Mesothelial cell of epicardium (in vitro differentiated cells): ENCODE measurements around the gene RABL6. TPM values are rescaled to one million over a fixed set of nuclear protein-coding genes. Genes with fewer than 3 reads are reported as not detected.
A peak's percentile ranks its signal among the peaks of the same experiment; 100 is the strongest.
"Not testable (repeated sequence)": the region's sequence is repeated elsewhere in the genome, so short reads cannot be mapped to it uniquely, and the experiment has no call there.

Experiments
- DNase-seq, 2 experiments: peaks; one replicate each; pipeline ENCODE4 v3.0.0; 2021; ENCODE audit warnings: low spot score in 2 of 2; ENCODE audit not compliant: unreplicated experiment in 2 of 2
- H3K27ac Mint-ChIP-seq: 2 replicates; pipeline ENCODE4 v1.8.0; 2021; ENCODE audit warnings: mixed read lengths
- H3K27me3 Mint-ChIP-seq: 2 replicates; pipeline ENCODE4 v1.8.0; 2021; ENCODE audit warnings: low read depth, mixed read lengths
- H3K36me3 Mint-ChIP-seq: 2 replicates; pipeline ENCODE4 v1.8.0; 2021; ENCODE audit warnings: mixed read lengths
- H3K4me1 Mint-ChIP-seq: 2 replicates; pipeline ENCODE4 v1.8.0; 2021; ENCODE audit warnings: mixed read lengths
- H3K4me3 Mint-ChIP-seq: 2 replicates; pipeline ENCODE4 v1.8.0; 2021; ENCODE audit warnings: mild to moderate bottlenecking, moderate library complexity, mixed read lengths
- H3K9me3 Mint-ChIP-seq: 2 replicates; pipeline ENCODE4 v1.8.0; 2021; ENCODE audit warnings: mixed read lengths
- total RNA-seq: library from RNA; stranded (reverse); gene quantifications from 3 replicates; pipeline ENCODE4 v1.2.1, GENCODE V29; 2021
- TF ChIP-seq, protein P1 (sequence below): fragments of 200-600 bp; sonication (generic); IDR thresholded peaks from one replicate; pipeline ENCODE4 v1.5.0; 2021; ENCODE audit warnings: antibody characterized with exemption; ENCODE audit not compliant: unreplicated experiment

The RABL6 gene
- total RNA-seq, 1 donor from 2014 or later = 124 TPM

GRCh38 chr9:136793086-136793946, 14.4 kb upstream of the RABL6 start:
- Mint-ChIP-seq H3K4me1 (peaks cover 67% of the 10 kb centered on the region), H3K4me3 (peak overlapping the region; percentile 47), H3K27me3 (no peaks in the 10 kb centered on the region), H3K27ac (peak overlapping the region; percentile 69), H3K9me3 (no peaks in the 10 kb centered on the region), H3K36me3 (peaks cover 6% of the 10 kb centered on the region)
- no peak for DNase-seq
- TF ChIP-seq, protein P1, sequence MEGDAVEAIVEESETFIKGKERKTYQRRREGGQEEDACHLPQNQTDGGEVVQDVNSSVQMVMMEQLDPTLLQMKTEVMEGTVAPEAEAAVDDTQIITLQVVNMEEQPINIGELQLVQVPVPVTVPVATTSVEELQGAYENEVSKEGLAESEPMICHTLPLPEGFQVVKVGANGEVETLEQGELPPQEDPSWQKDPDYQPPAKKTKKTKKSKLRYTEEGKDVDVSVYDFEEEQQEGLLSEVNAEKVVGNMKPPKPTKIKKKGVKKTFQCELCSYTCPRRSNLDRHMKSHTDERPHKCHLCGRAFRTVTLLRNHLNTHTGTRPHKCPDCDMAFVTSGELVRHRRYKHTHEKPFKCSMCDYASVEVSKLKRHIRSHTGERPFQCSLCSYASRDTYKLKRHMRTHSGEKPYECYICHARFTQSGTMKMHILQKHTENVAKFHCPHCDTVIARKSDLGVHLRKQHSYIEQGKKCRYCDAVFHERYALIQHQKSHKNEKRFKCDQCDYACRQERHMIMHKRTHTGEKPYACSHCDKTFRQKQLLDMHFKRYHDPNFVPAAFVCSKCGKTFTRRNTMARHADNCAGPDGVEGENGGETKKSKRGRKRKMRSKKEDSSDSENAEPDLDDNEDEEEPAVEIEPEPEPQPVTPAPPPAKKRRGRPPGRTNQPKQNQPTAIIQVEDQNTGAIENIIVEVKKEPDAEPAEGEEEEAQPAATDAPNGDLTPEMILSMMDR = no peak

- H3K27me3 Mint-ChIP-seq = no peaks in the 10 kb centered on the region
- peaks cover 56% of the 10 kb centered on the region for H3K4me1 Mint-ChIP-seq
- no peak overlapping the region for H3K4me3 Mint-ChIP-seq
- TF ChIP-seq, protein P1 = no peak
- peak overlapping the region; percentile 50 for H3K27ac Mint-ChIP-seq
- peaks cover 6% of the 10 kb centered on the region for H3K36me3 Mint-ChIP-seq
- H3K9me3 Mint-ChIP-seq = no peaks in the 10 kb centered on the region
- no peak for DNase-seq
Measured at GRCh38 chr9:136794281-136794999, 13.3 kb upstream of the RABL6 start.

GRCh38 chr9:136795000-136795348, 12.8 kb upstream of the RABL6 start:
- Mint-ChIP-seq H3K9me3 (no peaks in the 10 kb centered on the region), H3K27ac (peak overlapping the region; percentile 50), H3K4me3 (peak overlapping the region; percentile 22), H3K4me1 (peaks cover 52% of the 10 kb centered on the region), H3K36me3 (peaks cover 6% of the 10 kb centered on the region), H3K27me3 (no peaks in the 10 kb centered on the region)
- DNase-seq = no peak
- TF ChIP-seq, protein P1 = no peak

- H3K27ac Mint-ChIP-seq = peak within 1 kb of the TSS; percentile 97
- H3K36me3 Mint-ChIP-seq = peaks cover 6% of the 10 kb centered on the region
- peaks cover 56% of the 10 kb centered on the region for H3K4me1 Mint-ChIP-seq
- TF ChIP-seq, protein P1 = no peak
- DNase-seq = no peak
- H3K27me3 Mint-ChIP-seq = no peaks in the 10 kb centered on the region
- peak within 1 kb of the TSS; percentile 57 for H3K4me3 Mint-ChIP-seq
- no peaks in the 10 kb centered on the region for H3K9me3 Mint-ChIP-seq
Measured at GRCh38 chr9:136796238-136796774, 11.4 kb upstream of the RABL6 start, which contains the start of gene CCDC183. Gene CCDC183 (plus strand): TSS chr9:136796338. CDS start chr9:136796398, 60 bp downstream.

- peak overlapping the region; percentile 57 for H3K4me3 Mint-ChIP-seq
- H3K36me3 Mint-ChIP-seq, H3K9me3 Mint-ChIP-seq, H3K27me3 Mint-ChIP-seq: not testable (repeated sequence)
- peak overlapping the region; percentile 97 for H3K27ac Mint-ChIP-seq
- peaks cover 56% of the 10 kb centered on the region for H3K4me1 Mint-ChIP-seq
- DNase-seq = peak in 1 of 2 experiments; percentile 61
Measured at GRCh38 chr9:136796775-136797347, 10.9 kb upstream of the RABL6 start.
